SW480 (cell line): ENCODE measurements around the gene PKIG.
"Not testable (repeated sequence)": the region's sequence is repeated elsewhere in the genome, so short reads cannot be mapped to it uniquely, and the experiment has no call there.

Experiments used
- DNase-seq: peaks from one replicate; pipeline ENCODE4 v3.0.0-alpha.2; 2016; ENCODE audit warnings: low spot score

The PKIG gene

GRCh38 chr20:44642203-44643153 lies 60.1 kb downstream of the PKIG start:
- peak; percentile 77 for DNase-seq

GRCh38 chr20:44643154-44643519 lies 60.8 kb downstream of the PKIG start:
- DNase-seq, result no peak

GRCh38 chr20:44643596-44644229 lies 61.3 kb downstream of the PKIG start:
- peak; percentile 34 for DNase-seq

GRCh38 chr20:44644230-44644617 lies 61.8 kb downstream of the PKIG start:
- no peak for DNase-seq

- no peak for DNase-seq
Measured at GRCh38 chr20:44644667-44645131, 62.3 kb downstream of the PKIG start.

- no peak for DNase-seq
Measured at GRCh38 chr20:44646023-44646640, 63.8 kb downstream of the PKIG start.

GRCh38 chr20:44646641-44647274 lies 64.4 kb downstream of the PKIG start:
- no peak for DNase-seq

GRCh38 chr20:44648068-44648467 lies 65.7 kb downstream of the PKIG start:
- DNase-seq, result no peak

GRCh38 chr20:44648579-44648978 lies 66.2 kb downstream of the PKIG start:
- no peak for DNase-seq

GRCh38 chr20:44649126-44649525 lies 66.7 kb downstream of the PKIG start:
- no peak for DNase-seq

GRCh38 chr20:44649976-44650375 lies 67.6 kb downstream of the PKIG start:
- DNase-seq, result no peak

GRCh38 chr20:44650771-44651433 lies 68.5 kb downstream of the PKIG start:
- DNase-seq, result no peak

- DNase-seq, result no peak
Measured at GRCh38 chr20:44651434-44651683, 69.0 kb downstream of the PKIG start.

- DNase-seq, result peak; percentile 80
Measured at GRCh38 chr20:44651684-44652423, 69.5 kb downstream of the PKIG start, which contains the start of gene ADA. ADA (minus strand) TSS chr20:44651699; CDS start chr20:44651607, 92 bp downstream.

GRCh38 chr20:44653546-44653945 lies 71.2 kb downstream of the PKIG start:
- DNase-seq, result no peak

GRCh38 chr20:44654210-44654609 lies 71.8 kb downstream of the PKIG start:
- DNase-seq, result not testable (repeated sequence)

GRCh38 chr20:44656448-44656847 lies 74.1 kb downstream of the PKIG start:
- no peak for DNase-seq

GRCh38 chr20:44657875-44658274 lies 75.5 kb downstream of the PKIG start:
- no peak for DNase-seq

- no peak for DNase-seq
Measured at GRCh38 chr20:44658810-44659209, 76.4 kb downstream of the PKIG start.

- DNase-seq, result no peak
Measured at GRCh38 chr20:44659931-44660330, 77.6 kb downstream of the PKIG start.

GRCh38 chr20:44660581-44660980 lies 78.2 kb downstream of the PKIG start:
- DNase-seq, result no peak
